ENCODE data around the gene SLC2A1. TPM values are rescaled to one million over a fixed set of nuclear protein-coding genes. Genes with fewer than 3 reads are reported as not detected.

SLC2A1 gene
- polyA plus RNA-seq, 1 donor = 22.1 TPM

DNA sequence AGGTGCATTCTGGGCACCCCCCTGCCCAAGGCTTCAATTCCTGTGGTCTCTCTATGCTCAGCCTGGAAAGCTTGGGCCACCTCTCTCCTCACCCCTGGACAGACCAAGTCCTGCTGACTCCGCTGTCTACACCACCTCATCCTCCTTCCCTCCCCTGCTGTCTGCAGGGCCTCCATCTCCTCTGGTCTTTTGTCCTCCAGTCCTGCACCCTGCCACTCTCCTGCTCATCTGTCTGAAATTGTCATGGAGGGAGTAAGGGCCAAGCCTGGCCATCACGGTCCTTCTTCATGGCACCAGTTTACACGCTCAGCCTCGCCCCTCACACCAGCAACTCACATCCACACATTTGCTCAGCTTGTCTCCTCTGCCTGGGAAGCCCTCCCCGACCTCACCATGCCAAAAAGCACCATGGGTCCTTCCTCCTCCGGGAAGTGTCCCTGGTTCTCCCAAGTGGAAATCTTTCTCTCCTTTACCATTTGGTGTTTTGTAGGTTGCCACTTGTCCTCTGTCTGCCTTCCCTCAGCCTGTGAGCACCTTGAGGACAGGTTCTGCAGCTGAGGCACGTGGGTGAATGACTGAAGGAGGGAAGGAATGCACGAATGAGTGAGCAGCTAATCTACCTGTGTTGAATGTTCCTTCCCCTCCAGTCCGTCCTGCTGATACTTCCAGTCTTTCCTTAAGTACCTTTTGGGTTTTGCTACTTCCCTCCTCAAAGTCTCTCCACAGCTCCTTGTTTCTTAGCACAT, 2.1 kb upstream of the SLC2A1 start:
- no peak for DNase-seq (ENCODE audit: low read depth)

GRCh38 chr1:42960122-42960390, 1.4 kb upstream of the SLC2A1 start:
- no peak for DNase-seq (ENCODE audit: low read depth)

- DNase-seq (ENCODE audit: low read depth) = no peak
Observed at GRCh38 chr1:42957880-42958487, 684 bp downstream of the SLC2A1 start.

DNA sequence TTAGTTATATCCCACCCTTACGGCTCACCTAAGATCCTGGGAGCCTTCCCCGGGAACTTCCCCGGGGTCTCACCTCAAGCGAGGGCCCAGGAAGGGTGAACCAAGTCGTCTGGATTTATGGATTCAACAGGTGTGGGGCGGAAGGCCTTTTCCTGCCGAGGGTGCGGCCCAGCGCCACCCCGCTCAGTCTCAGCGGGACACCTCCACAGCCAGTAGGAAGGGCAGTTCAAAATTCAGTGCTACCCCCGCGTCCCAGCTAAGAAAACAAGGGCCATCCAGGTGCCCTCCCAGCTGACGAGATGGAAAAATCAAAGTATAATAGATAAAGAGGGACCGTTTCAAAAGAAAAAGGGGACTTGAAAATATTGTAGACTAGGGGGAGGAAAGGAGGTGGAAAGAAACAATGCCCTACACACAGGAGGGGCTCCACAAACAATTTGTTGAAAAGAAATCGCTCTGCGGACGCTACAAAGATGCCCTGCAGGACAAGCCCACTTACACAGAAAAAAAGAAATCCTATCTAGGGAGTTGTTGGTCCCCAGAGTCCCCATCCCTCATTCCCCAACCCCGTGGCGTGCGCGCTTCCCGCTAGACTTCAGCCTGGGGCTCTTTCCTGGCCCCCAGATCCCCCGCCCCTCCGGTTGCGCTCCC, 1.3 kb downstream of the SLC2A1 start:
- no peak for DNase-seq (ENCODE audit: low read depth)

- no peak for DNase-seq (ENCODE audit: low read depth)
Observed at GRCh38 chr1:42956739-42957138, 1.9 kb downstream of the SLC2A1 start.

DNA sequence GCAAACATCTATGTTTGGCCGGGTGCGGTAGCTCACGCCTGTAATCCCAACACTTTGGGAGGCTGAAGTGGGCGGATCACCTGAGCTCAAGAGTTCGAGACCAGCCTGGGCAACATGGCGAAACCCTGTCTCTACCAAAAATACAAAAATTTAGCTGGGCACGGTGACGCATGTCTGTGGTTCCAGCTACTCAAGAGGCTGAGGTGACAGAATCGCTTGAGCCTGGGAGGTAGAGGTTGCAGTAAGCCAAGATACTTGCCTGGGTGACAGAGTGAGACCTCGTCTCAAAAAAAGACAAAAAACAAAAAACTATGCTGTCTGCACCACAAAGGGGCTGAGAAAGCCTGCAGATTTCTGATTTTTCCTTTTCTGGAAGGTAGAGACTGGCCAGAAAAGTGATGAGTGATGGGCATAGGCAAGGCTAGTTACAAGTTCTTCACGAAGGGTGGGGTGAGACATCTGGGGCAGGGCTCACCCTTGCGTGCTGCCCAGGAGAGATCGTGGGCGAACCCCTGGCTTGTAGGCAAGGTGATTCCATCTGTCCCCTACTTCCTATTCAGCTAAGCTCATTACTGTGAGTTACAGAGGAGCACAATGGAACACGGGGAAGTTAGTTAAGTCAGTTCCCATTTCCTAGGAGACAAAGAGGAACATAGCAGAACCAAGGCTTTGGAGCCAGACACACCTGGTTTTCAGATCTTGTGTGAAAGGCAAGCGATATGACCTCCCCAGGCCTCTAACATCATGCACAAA, 3.2 kb downstream of the SLC2A1 start:
- DNase-seq (ENCODE audit: low read depth) = no peak

DNA sequence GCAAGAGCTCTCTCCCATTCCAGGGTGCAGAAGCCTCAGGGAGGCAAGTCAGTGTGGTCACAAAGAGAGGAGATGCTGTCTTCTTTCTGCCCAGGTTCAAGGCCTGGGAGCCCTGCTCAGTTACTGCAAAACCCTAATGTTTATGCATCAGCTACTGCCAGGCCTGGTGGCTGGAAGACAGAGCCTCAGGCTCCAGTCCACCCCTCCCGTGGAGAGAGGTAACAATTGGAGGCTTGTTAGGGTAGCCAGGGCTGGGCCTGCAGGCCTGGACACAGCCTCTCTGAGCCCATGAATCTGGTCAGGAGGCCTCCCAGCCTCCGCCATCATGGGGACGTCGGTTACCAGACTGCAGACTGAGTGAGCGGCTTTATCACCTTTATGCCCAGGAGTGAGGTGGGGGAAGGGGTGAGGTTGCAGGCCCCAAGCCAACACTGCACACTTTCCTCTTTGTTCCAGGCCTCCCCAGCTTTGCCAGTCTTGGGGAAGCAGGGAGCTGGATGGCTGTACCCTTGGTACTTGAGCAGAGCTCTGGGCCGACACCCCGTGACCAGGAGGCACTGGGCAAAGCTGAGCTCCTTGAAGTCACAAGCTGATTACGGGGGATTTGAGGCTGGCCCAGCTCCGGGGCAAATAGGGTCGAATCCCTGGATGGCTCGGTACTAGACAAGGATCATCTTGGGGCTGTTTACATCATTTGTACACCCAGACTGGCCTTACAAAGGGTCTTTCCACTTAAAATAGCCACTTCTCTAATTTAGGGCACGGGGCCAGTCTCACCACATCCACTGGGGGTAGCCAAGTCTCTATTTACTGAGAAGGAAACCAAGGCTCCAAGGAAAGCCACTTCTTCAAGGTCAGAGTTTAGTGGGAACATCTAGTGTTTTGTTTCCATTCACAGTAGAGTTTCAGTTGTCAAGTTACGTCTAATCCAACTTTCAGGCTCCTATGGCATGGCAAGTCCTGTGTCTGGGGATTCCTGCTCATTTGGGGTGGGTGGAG, 5.2 kb downstream of the SLC2A1 start:
- DNase-seq (ENCODE audit: low read depth) = no peak

- no peak for DNase-seq (ENCODE audit: low read depth)
Observed at GRCh38 chr1:42952303-42953001, 6.2 kb downstream of the SLC2A1 start.

DNA sequence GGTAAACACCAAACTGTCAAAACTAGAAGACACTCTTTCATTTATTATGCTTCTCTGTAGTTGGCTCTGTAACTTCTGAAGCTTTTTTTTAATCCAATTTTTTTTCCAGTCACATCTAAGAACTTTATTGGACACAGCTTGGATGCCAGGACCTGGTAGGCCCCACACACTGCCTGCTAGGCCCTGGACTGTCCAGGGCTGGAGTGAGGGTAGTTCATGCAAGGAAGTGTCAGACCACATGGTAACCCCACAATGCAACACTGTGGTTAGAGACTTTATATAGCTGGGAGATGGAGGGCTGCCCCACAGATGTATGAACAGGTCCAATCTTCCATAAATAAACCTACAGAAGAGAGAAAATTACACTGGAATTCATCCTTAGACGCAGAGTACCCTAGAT, 7.1 kb downstream of the SLC2A1 start:
- no peak for DNase-seq (ENCODE audit: low read depth)

- DNase-seq (ENCODE audit: low read depth) = no peak
Observed at GRCh38 chr1:42950116-42950481, 8.6 kb downstream of the SLC2A1 start.

DNA sequence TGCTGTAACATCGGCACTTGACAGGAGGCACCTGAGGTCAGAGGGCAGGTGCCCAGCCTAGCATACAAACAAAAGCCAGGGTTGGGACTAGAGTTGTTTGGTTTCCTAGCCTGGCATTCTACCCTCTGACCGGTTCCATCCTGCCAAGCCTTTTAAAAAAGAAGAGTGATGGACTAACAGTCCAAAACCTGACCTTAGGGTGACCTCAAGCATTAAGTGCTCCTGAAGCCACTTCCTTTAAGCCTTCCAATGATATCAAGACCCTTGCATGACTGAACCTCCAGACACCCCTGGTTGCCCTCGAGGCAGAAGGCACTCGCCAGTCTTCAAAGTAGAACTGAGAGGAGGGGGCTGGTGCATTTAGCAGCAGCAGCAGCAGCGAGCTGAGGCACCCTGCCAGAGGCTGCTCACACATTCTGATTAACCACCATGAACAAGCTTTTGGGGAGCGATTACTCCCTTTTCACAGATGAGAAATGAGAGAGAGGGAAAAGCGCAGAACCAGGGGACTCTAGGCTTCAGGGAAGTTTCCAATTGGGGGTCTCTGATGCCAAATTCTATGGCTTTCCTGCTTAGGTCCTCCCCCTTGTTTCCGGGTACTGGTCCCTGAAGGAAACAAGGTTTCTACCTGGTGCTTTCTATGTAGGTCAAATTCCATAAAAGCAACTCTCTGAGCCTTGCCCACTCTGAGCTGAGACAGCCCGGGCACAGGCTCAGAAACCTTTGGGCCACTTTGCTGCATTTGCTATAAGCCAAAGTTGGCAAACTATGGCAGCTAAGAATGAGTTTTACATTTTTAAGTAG, 9.2 kb downstream of the SLC2A1 start:
- no peak for DNase-seq (ENCODE audit: low read depth)

- DNase-seq (ENCODE audit: low read depth) = no peak
Observed at GRCh38 chr1:42947965-42948732, 10.5 kb downstream of the SLC2A1 start.

DNA sequence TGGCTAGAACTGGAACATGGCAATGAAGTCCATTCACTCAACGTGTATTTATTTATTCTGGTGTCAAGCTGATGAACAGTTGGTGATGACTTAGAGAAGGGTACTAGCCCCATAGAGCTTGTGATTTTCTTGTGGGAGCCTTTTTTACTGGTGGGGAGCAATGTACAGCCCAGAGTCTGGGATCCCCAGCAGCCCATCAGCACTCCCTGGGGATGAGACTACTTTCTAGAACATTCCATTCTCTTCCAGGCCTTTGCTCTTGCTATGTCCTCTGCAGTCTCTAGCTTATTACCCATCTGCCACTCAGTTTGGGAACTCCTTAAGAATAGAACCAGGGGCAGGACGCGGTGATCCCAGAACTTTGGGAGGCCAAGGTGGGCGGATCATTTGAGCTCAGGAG, 11.6 kb downstream of the SLC2A1 start:
- no peak for DNase-seq (ENCODE audit: low read depth)

GRCh38 chr1:42946120-42946898, 12.4 kb downstream of the SLC2A1 start:
- DNase-seq (ENCODE audit: low read depth) = no peak

GRCh38 chr1:42945164-42945563, 13.5 kb downstream of the SLC2A1 start:
- no peak for DNase-seq (ENCODE audit: low read depth)

- DNase-seq (ENCODE audit: low read depth) = no peak
Observed at GRCh38 chr1:42944246-42944928, 14.3 kb downstream of the SLC2A1 start.

GRCh38 chr1:42943728-42944127, 14.9 kb downstream of the SLC2A1 start:
- no peak for DNase-seq (ENCODE audit: low read depth)

- no peak for DNase-seq (ENCODE audit: low read depth)
Observed at GRCh38 chr1:42943166-42943565, 15.5 kb downstream of the SLC2A1 start.

Measured in forelimb muscle (tissue), 1 donor.